Right ventricle myocardium superior (tissue), 1 donor: Measurements from ENCODE around the gene SSBP3. TPM values are rescaled to one million over a fixed set of nuclear protein-coding genes. Genes with fewer than 3 reads are reported as not detected.

Experiments
- ATAC-seq: fragments of 200-7000 bp; cut with Tn5 transposase; one replicate; pipeline ENCODE4 v1.9.1; 2020; ENCODE audit warnings: mild to moderate bottlenecking; ENCODE audit not compliant: poor library complexity
- DNase-seq: peaks from one replicate; pipeline ENCODE4 v3.0.0-alpha.2; 2020
- intact Hi-C: fragments of 100-400 bp; cut with DNase I; formaldehyde crosslinking; loops from one replicate; pipeline ENCODE4 v1.11.2; 2022
- total RNA-seq: library from RNA; stranded (reverse); fragmentation: NEBNext Ultra II Directional; extraction: Animal tissue kit (Norgen Biotek cat#: 25700); gene quantifications from one replicate; pipeline ENCODE4 v1.2.1, GENCODE V29; 2021
- donor health status: DM: no; HTN: yes; CAD: no; lungs with severe emphysema.

The SSBP3 gene
- total RNA-seq, 1 donor from 2014 or later = 49.1 TPM

DNA sequence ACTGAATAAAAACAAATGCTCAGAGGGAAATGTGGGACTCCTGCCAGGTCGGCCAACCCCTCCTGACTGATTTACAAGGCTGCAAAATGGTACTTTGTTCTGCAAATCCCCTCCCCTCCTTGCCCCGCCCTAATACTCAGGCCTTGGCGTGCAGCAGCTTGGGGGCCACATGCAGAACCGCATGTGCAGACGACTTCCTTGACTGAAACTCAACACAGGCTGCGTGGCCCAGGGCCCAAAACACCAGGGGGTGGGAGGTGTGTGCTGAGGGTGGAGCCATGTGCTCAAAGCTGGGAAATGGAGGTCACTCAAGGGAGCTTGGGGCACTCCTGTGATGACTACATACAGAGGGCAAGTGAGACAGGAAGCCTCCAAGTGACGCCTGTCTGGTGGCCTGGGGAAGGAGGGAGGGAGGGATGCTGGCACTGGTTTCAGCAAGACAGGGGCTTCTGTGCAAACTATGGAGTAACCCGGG, 119.0 kb downstream of the SSBP3 start:
- intact Hi-C loops = no loop called here
- ATAC-seq (peak; percentile 66), DNase-seq (peak; percentile 79)

GRCh38 chr1:54285815-54286345, 120.3 kb downstream of the SSBP3 start:
- no peak for DNase-seq
- no peak for ATAC-seq
- intact Hi-C loops = no loop called here

GRCh38 chr1:54284781-54285529, 121.2 kb downstream of the SSBP3 start:
- intact Hi-C loops = no loop called here
- no peak for DNase-seq
- no peak for ATAC-seq

GRCh38 chr1:54283635-54284385, 122.4 kb downstream of the SSBP3 start:
- ATAC-seq = no peak
- intact Hi-C loops = no loop called here

GRCh38 chr1:54282101-54282847, 123.9 kb downstream of the SSBP3 start:
- no peak for ATAC-seq
- no peak for DNase-seq

More at GRCh38 chr1:54283635-54284385, 122.4 kb downstream of the SSBP3 start:
- DNase-seq = no peak

DNA sequence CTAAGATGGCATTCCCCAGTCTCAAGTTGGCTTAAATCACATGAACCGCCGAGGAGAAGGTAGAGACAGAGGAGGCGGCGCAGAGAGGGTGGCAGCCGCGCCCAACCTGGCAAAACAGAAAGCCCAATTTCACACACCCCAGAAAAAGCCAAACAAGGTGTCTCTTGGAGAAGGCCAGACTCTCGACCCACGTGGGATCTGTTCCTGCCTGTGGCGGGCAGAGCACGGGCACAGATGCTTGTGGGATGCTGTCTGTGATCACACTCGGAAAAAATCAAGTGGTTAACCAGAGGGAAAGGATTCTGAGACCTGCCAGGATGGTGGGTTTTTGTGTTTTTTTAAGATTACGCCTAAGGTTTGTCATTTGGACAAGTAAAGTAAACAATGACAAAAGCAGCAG, 125.5 kb downstream of the SSBP3 start:
- no peak for ATAC-seq

More at GRCh38 chr1:54282101-54282847, 123.9 kb downstream of the SSBP3 start:
- intact Hi-C loops = no loop called here

GRCh38 chr1:54279457-54279856, 126.7 kb downstream of the SSBP3 start:
- ATAC-seq = no peak
- no peak for DNase-seq
- intact Hi-C loops = loop anchor here (10.0 kb wide), 3 partner anchors 75 to 155 kb away; partner anchors contain the start of gene SSBP3

More for the DNA sequence above, 125.5 kb downstream of the SSBP3 start:
- no peak for DNase-seq
- intact Hi-C loops = no loop called here

DNA sequence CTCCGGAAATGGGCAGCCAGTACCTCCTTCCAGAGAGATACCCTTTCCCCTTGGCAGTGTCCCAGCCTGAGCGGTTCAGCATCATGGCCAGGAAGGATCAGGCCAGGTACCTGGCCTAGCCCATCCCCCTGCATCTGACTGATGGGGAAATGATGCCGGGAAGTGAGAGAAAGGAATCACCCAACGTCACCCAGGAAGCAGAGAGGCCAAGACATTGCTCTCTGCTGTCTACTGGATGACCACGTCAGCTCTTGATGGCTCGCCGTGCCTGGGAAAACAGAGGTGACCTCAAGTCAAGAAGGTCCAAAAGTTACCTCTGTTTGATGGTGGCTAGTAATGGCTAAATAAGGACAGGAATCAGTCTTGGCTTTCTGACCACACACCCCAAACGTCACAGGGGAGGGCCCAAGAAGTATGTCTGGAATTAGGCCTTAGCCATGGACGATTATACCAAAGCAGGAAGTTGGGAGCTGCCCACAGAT, 127.2 kb downstream of the SSBP3 start:
- intact Hi-C loops = loop anchor here (10.0 kb wide), 3 partner anchors 76 to 154 kb away; partner anchors contain the start of gene SSBP3
- DNase-seq = no peak
- ATAC-seq = no peak

DNA sequence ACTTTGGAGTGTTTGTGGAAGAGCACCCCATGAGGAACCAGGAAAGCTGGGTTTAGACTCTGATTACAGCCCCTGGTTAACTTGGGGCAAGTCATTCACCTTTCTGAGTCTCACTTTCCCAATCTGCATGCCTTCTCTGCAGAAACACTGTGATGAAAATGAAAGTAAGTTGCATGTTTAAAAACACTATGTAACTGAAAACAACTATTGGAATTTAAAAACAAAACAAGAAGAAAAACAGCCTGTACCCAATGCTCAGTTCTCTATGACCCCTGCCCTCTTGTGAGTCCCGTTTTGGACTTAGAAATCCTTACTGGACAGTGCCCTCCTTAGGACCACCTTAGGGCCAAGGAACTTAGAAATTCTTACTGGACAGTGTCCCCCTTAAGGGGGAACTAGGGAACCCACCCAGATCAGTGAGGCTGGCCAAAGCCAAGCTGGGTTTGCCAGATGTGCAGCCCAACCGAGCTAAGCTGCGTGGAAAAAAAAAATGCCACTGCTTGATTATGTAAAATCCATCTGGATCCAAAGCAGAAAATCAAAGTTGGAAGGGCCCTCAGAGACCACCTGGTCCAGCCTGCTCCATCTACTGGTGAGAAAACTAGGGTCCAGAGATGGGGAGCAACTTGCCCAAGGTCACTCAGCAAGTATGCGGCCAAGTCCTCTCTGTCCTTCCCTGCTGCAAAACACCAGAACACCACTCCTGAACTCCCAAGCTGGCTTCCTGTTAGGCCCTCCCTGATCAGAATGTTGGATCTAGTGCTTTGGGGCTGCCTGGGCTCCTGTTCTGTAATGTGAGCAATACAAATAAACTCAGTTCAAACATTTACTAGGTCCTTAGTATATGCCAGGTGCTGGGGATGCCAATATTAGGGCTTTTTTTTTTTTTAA, 128.5 kb downstream of the SSBP3 start:
- ATAC-seq (no peak), DNase-seq (peak; percentile 39)
- intact Hi-C loops = loop anchor here (10.0 kb wide), 3 partner anchors 77 to 153 kb away; partner anchors contain the start of gene SSBP3

DNA sequence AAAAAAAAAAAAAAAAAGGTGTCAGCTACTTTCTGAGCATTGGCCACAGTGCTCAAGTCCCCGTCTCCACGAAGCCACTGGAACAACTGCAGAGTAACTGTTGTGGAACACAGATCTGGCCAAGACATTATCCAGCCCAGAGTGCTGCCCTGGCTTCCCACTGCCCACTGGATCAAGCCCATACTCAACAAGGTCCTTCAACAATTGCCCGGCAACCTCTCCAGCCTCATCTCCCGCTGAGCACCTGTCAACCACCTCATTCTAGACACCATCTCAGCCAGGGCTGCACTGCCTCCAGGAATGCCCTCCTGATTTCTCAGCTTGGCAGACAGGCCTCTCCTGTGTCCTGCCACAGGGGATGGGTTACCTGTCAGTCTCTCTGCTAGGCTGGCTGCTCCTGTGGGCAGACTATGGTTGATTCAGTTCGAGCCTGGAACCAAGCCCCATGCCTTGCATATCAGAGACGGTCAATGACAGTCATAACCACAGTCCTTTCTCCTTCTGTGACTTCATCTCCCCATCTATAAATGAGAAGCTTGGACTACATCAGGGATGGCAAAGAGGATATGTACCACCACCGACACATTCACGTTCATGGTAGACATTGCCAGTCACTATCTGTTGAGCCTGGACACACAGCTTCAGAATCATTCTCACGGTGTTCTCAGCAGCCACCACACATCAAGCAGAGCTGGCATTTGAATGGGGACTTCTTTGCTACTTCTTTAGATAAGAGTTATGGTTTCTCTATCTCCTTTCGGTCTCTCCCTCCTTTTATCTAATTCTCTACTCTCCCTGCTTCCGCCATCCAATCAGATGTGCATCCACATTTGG, 129.4 kb downstream of the SSBP3 start:
- intact Hi-C loops = loop anchor here (10.0 kb wide), 3 partner anchors 78 to 152 kb away; partner anchors contain the start of gene SSBP3
- DNase-seq (no peak), ATAC-seq (peak; percentile 62)

DNA sequence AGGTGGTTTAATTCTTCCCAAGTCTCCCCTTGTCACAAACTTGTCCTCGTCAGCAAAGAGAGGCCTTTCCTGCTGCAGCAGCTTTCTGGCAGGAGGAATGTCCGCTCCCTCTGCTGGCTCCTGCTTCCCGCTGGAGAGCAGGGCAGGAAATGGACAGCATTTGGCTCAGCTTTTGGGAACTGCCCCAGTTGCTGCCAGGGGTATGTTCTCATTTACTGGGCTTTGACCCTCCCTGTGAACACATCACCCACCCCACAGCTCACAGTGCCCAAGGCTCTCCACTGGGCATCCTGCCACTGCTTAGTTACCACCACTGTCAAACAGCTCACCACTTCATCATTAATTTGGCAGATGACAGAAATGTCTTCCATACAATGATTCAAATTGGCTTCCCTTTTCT, 130.8 kb downstream of the SSBP3 start:
- intact Hi-C loops = loop anchor here (10.0 kb wide), 3 partner anchors 79 to 151 kb away; partner anchors contain the start of gene SSBP3
- ATAC-seq = peak; percentile 54
- peak; percentile 82 for DNase-seq

DNA sequence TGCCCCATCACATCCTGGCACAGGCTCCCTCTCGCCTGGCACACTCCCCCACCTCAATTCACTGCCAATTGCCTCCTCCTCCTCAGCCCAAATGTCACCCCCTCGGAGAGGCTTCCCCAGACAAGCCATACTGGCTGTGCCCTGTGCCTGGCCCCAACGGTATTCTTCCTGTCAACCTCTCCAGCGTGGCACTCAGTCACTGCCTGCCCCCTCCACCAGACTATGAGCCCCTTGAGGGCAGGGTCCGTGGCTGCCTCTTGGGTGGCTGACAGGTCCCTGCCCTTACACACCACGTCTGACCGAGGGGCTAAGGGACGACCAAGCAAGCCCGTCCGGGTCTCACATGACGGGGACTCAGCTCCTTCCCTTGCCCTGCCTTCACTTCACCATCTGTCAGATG, 131.3 kb downstream of the SSBP3 start:
- intact Hi-C loops = loop anchor here (10.0 kb wide), 3 partner anchors 80 to 150 kb away; partner anchors contain the start of gene SSBP3
- ATAC-seq (no peak), DNase-seq (no peak)

- DNase-seq = no peak
- intact Hi-C loops = loop anchor here (10.0 kb wide), 3 partner anchors 80 to 150 kb away; partner anchors contain the start of gene SSBP3
- no peak for ATAC-seq
Observed at GRCh38 chr1:54274448-54274847, 131.7 kb downstream of the SSBP3 start.

- DNase-seq = peak; percentile 64
Observed at GRCh38 chr1:54273795-54274163, 132.4 kb downstream of the SSBP3 start.

GRCh38 chr1:54273092-54273794, 133.0 kb downstream of the SSBP3 start:
- DNase-seq = peak; percentile 72
- intact Hi-C loops = loop anchor here (10.0 kb wide), 3 partner anchors 82 to 148 kb away; partner anchors contain the start of gene SSBP3
- peak; percentile 57 for ATAC-seq

More at GRCh38 chr1:54273795-54274163, 132.4 kb downstream of the SSBP3 start:
- intact Hi-C loops = loop anchor here (10.0 kb wide), 3 partner anchors 81 to 149 kb away; partner anchors contain the start of gene SSBP3
- ATAC-seq = peak; percentile 30

- no peak for ATAC-seq
- intact Hi-C loops = loop anchor here (10.0 kb wide), 3 partner anchors 82 to 148 kb away; partner anchors contain the start of gene SSBP3
- no peak for DNase-seq
Observed at GRCh38 chr1:54272772-54273091, 133.5 kb downstream of the SSBP3 start.
